Liver (tissue), 2 donors: ENCODE measurements around the gene MCTP1.

Source experiments
- YY1 ChIP-seq: IDR thresholded peaks from 2 replicates; pipeline ENCODE4 v1.6.1; 2016; ENCODE audit warnings: antibody characterized with exemption, mild to moderate bottlenecking
- TF ChIP-seq, protein P1 (sequence below): fragments of 150-350 bp; IDR thresholded peaks from 2 replicates; pipeline ENCODE4 v1.5.1; 2017; ENCODE audit warnings: improper control_type of control experiment, low read depth, low read length; ENCODE audit not compliant: missing input control
- donor health status: healthy.

DNA sequence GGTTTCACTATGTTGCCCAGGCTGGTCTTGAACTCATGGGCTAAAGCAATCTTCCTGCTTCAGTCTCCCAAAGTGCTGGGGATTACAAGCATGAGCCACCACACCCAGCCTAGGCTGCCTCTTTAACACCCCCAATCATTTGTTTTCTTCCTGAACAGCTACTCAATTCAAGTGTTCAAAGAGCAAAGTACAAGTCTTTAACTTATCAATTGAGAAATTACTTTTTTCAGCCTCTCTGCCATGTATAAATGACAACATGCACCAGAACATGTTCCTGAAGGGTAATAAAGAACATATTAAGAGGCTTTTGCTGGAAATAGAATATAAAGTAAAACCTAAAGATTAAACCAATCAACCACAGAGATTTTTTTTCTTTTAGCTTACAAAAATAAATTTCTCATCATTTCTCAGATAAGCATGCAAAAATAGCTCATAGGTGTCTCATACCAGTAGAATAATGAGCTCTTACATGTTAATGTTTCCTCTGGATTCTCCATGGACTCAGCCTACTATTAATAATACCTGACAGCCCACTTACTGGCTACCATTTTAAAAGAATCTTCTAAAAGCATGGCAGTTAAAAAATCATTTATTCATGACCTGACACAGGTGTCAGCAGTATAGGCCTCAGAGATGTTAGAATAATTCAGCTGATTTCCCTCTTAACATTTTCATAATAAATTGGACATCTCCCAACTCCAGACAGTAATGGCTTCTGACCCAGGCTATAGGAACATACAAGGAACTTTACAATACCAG lies 60.0 kb downstream of the MCTP1 start:
- TF ChIP-seq, protein P1, sequence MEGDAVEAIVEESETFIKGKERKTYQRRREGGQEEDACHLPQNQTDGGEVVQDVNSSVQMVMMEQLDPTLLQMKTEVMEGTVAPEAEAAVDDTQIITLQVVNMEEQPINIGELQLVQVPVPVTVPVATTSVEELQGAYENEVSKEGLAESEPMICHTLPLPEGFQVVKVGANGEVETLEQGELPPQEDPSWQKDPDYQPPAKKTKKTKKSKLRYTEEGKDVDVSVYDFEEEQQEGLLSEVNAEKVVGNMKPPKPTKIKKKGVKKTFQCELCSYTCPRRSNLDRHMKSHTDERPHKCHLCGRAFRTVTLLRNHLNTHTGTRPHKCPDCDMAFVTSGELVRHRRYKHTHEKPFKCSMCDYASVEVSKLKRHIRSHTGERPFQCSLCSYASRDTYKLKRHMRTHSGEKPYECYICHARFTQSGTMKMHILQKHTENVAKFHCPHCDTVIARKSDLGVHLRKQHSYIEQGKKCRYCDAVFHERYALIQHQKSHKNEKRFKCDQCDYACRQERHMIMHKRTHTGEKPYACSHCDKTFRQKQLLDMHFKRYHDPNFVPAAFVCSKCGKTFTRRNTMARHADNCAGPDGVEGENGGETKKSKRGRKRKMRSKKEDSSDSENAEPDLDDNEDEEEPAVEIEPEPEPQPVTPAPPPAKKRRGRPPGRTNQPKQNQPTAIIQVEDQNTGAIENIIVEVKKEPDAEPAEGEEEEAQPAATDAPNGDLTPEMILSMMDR = no peak
- no peak for TF ChIP-seq YY1
